ENCODE measurements around the gene ZNF839. TPM values are rescaled to one million over a fixed set of nuclear protein-coding genes. Genes with fewer than 3 reads are reported as not detected.

ZNF839 gene
- total RNA-seq, 1 experiment from 2014 or later = 23.0 TPM

DNA sequence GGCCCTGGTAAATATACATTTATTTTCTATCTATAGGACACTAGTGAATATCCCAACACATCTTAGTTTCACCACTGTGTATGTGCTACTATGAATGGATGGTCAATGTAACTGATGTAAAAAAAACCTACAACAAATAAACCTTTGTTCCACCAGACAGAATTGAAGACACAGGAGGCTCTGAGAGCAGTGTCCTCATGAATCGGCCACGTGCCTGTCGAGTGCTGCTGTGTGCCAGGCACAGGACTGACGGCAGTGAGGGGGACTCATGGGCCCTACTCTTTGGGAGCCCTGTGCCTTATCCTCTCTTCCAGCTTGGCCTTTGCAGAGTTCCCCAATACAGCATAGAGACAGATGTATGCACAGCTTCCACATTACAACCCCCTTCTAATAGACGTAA lies 24.9 kb downstream of the ZNF839 start:
- Mint-ChIP-seq H3K36me3 (ENCODE audit: insufficient read depth, unreplicated experiment) (peaks cover 66% of the 10 kb centered on the region), H3K27me3 (ENCODE audit: insufficient read depth, unreplicated experiment) (no peaks in the 10 kb centered on the region), H3K27ac (ENCODE audit: low read depth, unreplicated experiment) (no peak overlapping the region), H3K9me3 (ENCODE audit: unreplicated experiment) (no peaks in the 10 kb centered on the region), H3K4me3 (ENCODE audit: unreplicated experiment) (no peak overlapping the region), H3K4me1 (ENCODE audit: insufficient read depth, unreplicated experiment) (no peaks in the 10 kb centered on the region)
- BruUV-seq (replicated peaks) = no TSS peak
- ChIA-PET POLR2A (no interaction called here), CTCF (no interaction called here)
- TF ChIP-seq CTCF (IDR thresholded peaks at IDR 0.05; ENCODE audit: unreplicated experiment) = no peak
- intact Hi-C loops (cut with micrococcal nuclease) = no loop called here
- DNase-seq (ENCODE audit: unreplicated experiment) = no peak

- intact Hi-C loops (cut with micrococcal nuclease) = no loop called here
- Mint-ChIP-seq H3K27ac (ENCODE audit: low read depth, unreplicated experiment) (no peak overlapping the region), H3K9me3 (ENCODE audit: unreplicated experiment) (no peaks in the 10 kb centered on the region), H3K4me3 (ENCODE audit: unreplicated experiment) (no peak overlapping the region), H3K4me1 (ENCODE audit: insufficient read depth, unreplicated experiment) (no peaks in the 10 kb centered on the region), H3K27me3 (ENCODE audit: insufficient read depth, unreplicated experiment) (no peaks in the 10 kb centered on the region), H3K36me3 (ENCODE audit: insufficient read depth, unreplicated experiment) (peaks cover 73% of the 10 kb centered on the region)
- no peak for DNase-seq (ENCODE audit: unreplicated experiment)
- no peak for TF ChIP-seq CTCF (IDR thresholded peaks at IDR 0.05; ENCODE audit: unreplicated experiment)
- ChIA-PET POLR2A (no interaction called here), CTCF (no interaction called here)
- BruUV-seq (replicated peaks) = no TSS peak
These were observed 25.7 kb downstream of the ZNF839 start for GRCh38 chr14:102345232-102345631.

- DNase-seq (ENCODE audit: unreplicated experiment) = no peak
- peaks cover 63% of the 10 kb centered on the region for H3K36me3 Mint-ChIP-seq (ENCODE audit: insufficient read depth, unreplicated experiment)
- H3K4me1 Mint-ChIP-seq (ENCODE audit: insufficient read depth, unreplicated experiment) = no peaks in the 10 kb centered on the region
- no peaks in the 10 kb centered on the region for H3K9me3 Mint-ChIP-seq (ENCODE audit: unreplicated experiment)
- CTCF ChIA-PET = no interaction called here
- no peak for TF ChIP-seq CTCF (IDR thresholded peaks at IDR 0.05; ENCODE audit: unreplicated experiment)
- BruUV-seq (replicated peaks) = no TSS peak
- POLR2A ChIA-PET = interaction anchor here (1.1 kb wide), 1 partner anchor 16 kb away, joined by 5 read pairs; the partner anchor contains the start of genes CINP and TECPR2
- H3K4me3 Mint-ChIP-seq (ENCODE audit: unreplicated experiment) = no peak overlapping the region
- H3K27me3 Mint-ChIP-seq (ENCODE audit: insufficient read depth, unreplicated experiment) = no peaks in the 10 kb centered on the region
- intact Hi-C loops (cut with micrococcal nuclease) = no loop called here
- no peak overlapping the region for H3K27ac Mint-ChIP-seq (ENCODE audit: low read depth, unreplicated experiment)
These were observed 27.1 kb downstream of the ZNF839 start for GRCh38 chr14:102346645-102347044.

- TF ChIP-seq CTCF (IDR thresholded peaks at IDR 0.05; ENCODE audit: unreplicated experiment) = no peak
- intact Hi-C loops (cut with micrococcal nuclease) = no loop called here
- ChIA-PET POLR2A (interaction anchor here (0.6 kb wide), 1 partner anchor 315 kb away, joined by 4 read pairs; no protein-coding TSS in a partner anchor), CTCF (no interaction called here)
- DNase-seq (ENCODE audit: unreplicated experiment) = no peak
- peaks cover 61% of the 10 kb centered on the region for H3K36me3 Mint-ChIP-seq (ENCODE audit: insufficient read depth, unreplicated experiment)
- H3K27ac Mint-ChIP-seq (ENCODE audit: low read depth, unreplicated experiment) = no peak overlapping the region
- no peaks in the 10 kb centered on the region for H3K4me1 Mint-ChIP-seq (ENCODE audit: insufficient read depth, unreplicated experiment)
- H3K4me3 Mint-ChIP-seq (ENCODE audit: unreplicated experiment) = no peak overlapping the region
- H3K9me3 Mint-ChIP-seq (ENCODE audit: unreplicated experiment) = no peaks in the 10 kb centered on the region
- no peaks in the 10 kb centered on the region for H3K27me3 Mint-ChIP-seq (ENCODE audit: insufficient read depth, unreplicated experiment)
- BruUV-seq (replicated peaks) = no TSS peak
These were observed 28.8 kb downstream of the ZNF839 start for GRCh38 chr14:102348376-102348775.

Measured in MCF 10A (cell line).